ENCODE results near the gene RAB10.
"Not testable (repeated sequence)": the region's sequence is repeated elsewhere in the genome, so short reads cannot be mapped to it uniquely, and the experiment has no call there.

The RAB10 gene

GRCh38 chr2:26128176-26128575, 94.3 kb downstream of the RAB10 start:
- H3K27ac ChIP-seq, result no peak overlapping the region
- no peak overlapping the region for H3K4me3 ChIP-seq

- H3K4me3 ChIP-seq, result no peak overlapping the region
- H3K27ac ChIP-seq, result no peak overlapping the region
These were observed 96.9 kb downstream of the RAB10 start for GRCh38 chr2:26130763-26131162.

- Histone ChIP-seq H3K27ac (no peak overlapping the region), H3K4me3 (no peak overlapping the region)
These were observed 102.6 kb downstream of the RAB10 start for GRCh38 chr2:26136451-26136850.

- no peak overlapping the region for H3K27ac ChIP-seq
- H3K4me3 ChIP-seq, result no peak overlapping the region
These were observed 105.6 kb downstream of the RAB10 start for GRCh38 chr2:26139269-26140183.

GRCh38 chr2:26141145-26141769, 107.4 kb downstream of the RAB10 start:
- H3K4me3 ChIP-seq, result no peak overlapping the region
- no peak overlapping the region for H3K27ac ChIP-seq

GRCh38 chr2:26144031-26144430, 110.1 kb downstream of the RAB10 start:
- Histone ChIP-seq H3K4me3 (no peak overlapping the region), H3K27ac (no peak overlapping the region)

- H3K4me3 ChIP-seq, result no peak overlapping the region
- H3K27ac ChIP-seq, result no peak overlapping the region
These were observed 111.2 kb downstream of the RAB10 start for GRCh38 chr2:26144953-26145680.

GRCh38 chr2:26148501-26148900, 114.6 kb downstream of the RAB10 start:
- Histone ChIP-seq H3K27ac (no peak overlapping the region), H3K4me3 (no peak overlapping the region)

- H3K27ac ChIP-seq, result no peak overlapping the region
- H3K4me3 ChIP-seq, result no peak overlapping the region
These were observed 116.4 kb downstream of the RAB10 start for GRCh38 chr2:26150243-26150642.

- Histone ChIP-seq H3K27ac (no peak overlapping the region), H3K4me3 (no peak overlapping the region)
These were observed 123.7 kb downstream of the RAB10 start for GRCh38 chr2:26157580-26157979.

GRCh38 chr2:26161926-26162325, 128.0 kb downstream of the RAB10 start:
- H3K27ac ChIP-seq, result no peak overlapping the region
- no peak overlapping the region for H3K4me3 ChIP-seq

- Histone ChIP-seq H3K4me3 (no peak overlapping the region), H3K27ac (no peak overlapping the region)
These were observed 129.1 kb downstream of the RAB10 start for GRCh38 chr2:26162963-26163362.

- no peak overlapping the region for H3K27ac ChIP-seq
- no peak overlapping the region for H3K4me3 ChIP-seq
These were observed 130.3 kb downstream of the RAB10 start for GRCh38 chr2:26164231-26164630.

- no peak overlapping the region for H3K27ac ChIP-seq
- H3K4me3 ChIP-seq, result no peak overlapping the region
These were observed 130.8 kb downstream of the RAB10 start for GRCh38 chr2:26164641-26165211.

GRCh38 chr2:26165403-26165802, 131.5 kb downstream of the RAB10 start:
- Histone ChIP-seq H3K27ac (no peak overlapping the region), H3K4me3 (no peak overlapping the region)

GRCh38 chr2:26166541-26166940, 132.7 kb downstream of the RAB10 start:
- not testable (repeated sequence) for H3K27ac ChIP-seq, H3K4me3 ChIP-seq

GRCh38 chr2:26168785-26169184, 134.9 kb downstream of the RAB10 start:
- Histone ChIP-seq H3K27ac (no peak overlapping the region), H3K4me3 (no peak overlapping the region)

- Histone ChIP-seq H3K4me3 (no peak overlapping the region), H3K27ac (no peak overlapping the region)
These were observed 135.3 kb downstream of the RAB10 start for GRCh38 chr2:26169226-26169625.

GRCh38 chr2:26169681-26170414, 136.0 kb downstream of the RAB10 start:
- H3K27ac ChIP-seq, result no peak overlapping the region
- no peak overlapping the region for H3K4me3 ChIP-seq

- Histone ChIP-seq H3K4me3 (no peak overlapping the region), H3K27ac (no peak overlapping the region)
These were observed 136.9 kb downstream of the RAB10 start for GRCh38 chr2:26170795-26171194.

All from skin epidermis (tissue), 12 donors.